ENCODE results near the gene CDC73. TPM values are rescaled to one million over a fixed set of nuclear protein-coding genes. Genes with fewer than 3 reads are reported as not detected.

The CDC73 gene
- total and polyA plus RNA-seq, 10 donors: 6.5 to 76.7 (median 39.1) TPM

GRCh38 chr1:193144361-193144938 lies 22.6 kb downstream of the CDC73 start:
- TF ChIP-seq POLR2AphosphoS5 (IDR thresholded peaks at IDR 0.05) (no peak), POLR2A (IDR thresholded peaks at IDR 0.05) (no peak)
- TF ChIP-seq, protein P1, sequence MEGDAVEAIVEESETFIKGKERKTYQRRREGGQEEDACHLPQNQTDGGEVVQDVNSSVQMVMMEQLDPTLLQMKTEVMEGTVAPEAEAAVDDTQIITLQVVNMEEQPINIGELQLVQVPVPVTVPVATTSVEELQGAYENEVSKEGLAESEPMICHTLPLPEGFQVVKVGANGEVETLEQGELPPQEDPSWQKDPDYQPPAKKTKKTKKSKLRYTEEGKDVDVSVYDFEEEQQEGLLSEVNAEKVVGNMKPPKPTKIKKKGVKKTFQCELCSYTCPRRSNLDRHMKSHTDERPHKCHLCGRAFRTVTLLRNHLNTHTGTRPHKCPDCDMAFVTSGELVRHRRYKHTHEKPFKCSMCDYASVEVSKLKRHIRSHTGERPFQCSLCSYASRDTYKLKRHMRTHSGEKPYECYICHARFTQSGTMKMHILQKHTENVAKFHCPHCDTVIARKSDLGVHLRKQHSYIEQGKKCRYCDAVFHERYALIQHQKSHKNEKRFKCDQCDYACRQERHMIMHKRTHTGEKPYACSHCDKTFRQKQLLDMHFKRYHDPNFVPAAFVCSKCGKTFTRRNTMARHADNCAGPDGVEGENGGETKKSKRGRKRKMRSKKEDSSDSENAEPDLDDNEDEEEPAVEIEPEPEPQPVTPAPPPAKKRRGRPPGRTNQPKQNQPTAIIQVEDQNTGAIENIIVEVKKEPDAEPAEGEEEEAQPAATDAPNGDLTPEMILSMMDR (IDR thresholded peaks at IDR 0.05 in 8 of 11, conservative IDR thresholded peaks at IDR 0.05 in 3 of 11): no peak
- Histone ChIP-seq H3K9me3 (no peaks in the 10 kb centered on the region), H3K36me3 (peaks cover 0 to 99% (median 57%) of the 10 kb centered on the region in 6 donors), H3K27ac (no peak overlapping the region), H3K4me1 (peaks cover 0 to 8% (median 0%) of the 10 kb centered on the region in 6 donors), H3K4me3 (no peak overlapping the region), H3K27me3 (replicated peaks in 1 of 7) (no peaks in the 10 kb centered on the region)
- 86 to 91% (median 88%) methylated on average over 5 of the region's 5 CpGs for WGBS, 5 donors
- intact Hi-C loops (cut with DNase I; ENCODE audit: low total_unique reads): no loop called here
- no peak for DNase-seq

DNA sequence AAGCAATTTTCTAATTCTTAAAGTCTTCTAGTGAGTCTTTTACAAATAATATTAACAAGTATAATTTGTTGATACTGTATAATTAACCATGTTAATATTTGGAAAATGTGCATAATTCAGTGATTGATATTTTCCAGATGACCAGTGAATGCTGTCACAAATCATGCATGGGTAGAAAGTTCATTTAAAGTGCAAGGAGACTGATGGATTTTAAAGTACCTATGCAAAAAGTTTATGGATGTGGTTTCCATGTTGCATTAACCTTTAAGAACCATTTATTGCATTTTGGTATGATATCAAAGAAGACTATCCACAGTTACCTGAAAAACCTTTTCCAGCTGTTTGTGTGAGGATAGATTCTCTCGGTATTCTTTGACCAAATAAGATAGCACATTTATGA lies 23.2 kb downstream of the CDC73 start:
- peaks cover 0 to 99% (median 55%) of the 10 kb centered on the region in 6 donors for H3K36me3 ChIP-seq

GRCh38 chr1:193156117-193156821 lies 34.4 kb downstream of the CDC73 start:
- TF ChIP-seq, protein P1 (IDR thresholded peaks at IDR 0.05 in 8 of 11, conservative IDR thresholded peaks at IDR 0.05 in 3 of 11): no peak
- TF ChIP-seq POLR2A (IDR thresholded peaks at IDR 0.05): no peak
- TF ChIP-seq POLR2AphosphoS5 (IDR thresholded peaks at IDR 0.05): no peak
- no peaks in the 10 kb centered on the region for H3K9me3 ChIP-seq
- H3K4me3 ChIP-seq: no peak overlapping the region
- peaks cover 0 to 3% (median 0%) of the 10 kb centered on the region in 6 donors for H3K4me1 ChIP-seq
- 94 to 97% (median 95%) methylated on average over 3 of the region's 3 CpGs for WGBS, 5 donors
- no peak overlapping the region for H3K27ac ChIP-seq
- intact Hi-C loops (cut with DNase I; ENCODE audit: low total_unique reads): no loop called here
- peaks cover 0 to 74% (median 32%) of the 10 kb centered on the region in 6 donors for H3K36me3 ChIP-seq
- no peak for DNase-seq
- H3K27me3 ChIP-seq (replicated peaks in 1 of 7): no peaks in the 10 kb centered on the region

More for the DNA sequence above, 23.2 kb downstream of the CDC73 start:
- H3K27ac ChIP-seq: no peak overlapping the region
- DNase-seq: no peak
- H3K9me3 ChIP-seq: no peaks in the 10 kb centered on the region
- H3K4me1 ChIP-seq: peaks cover 0 to 8% (median 0%) of the 10 kb centered on the region in 6 donors
- WGBS, 5 donors: 96 to 100% (median 97%) methylated on average over 1 of the region's 1 CpG
- H3K4me3 ChIP-seq: no peak overlapping the region
- H3K27me3 ChIP-seq (replicated peaks in 1 of 7): no peaks in the 10 kb centered on the region
- TF ChIP-seq POLR2A (IDR thresholded peaks at IDR 0.05) (no peak), POLR2AphosphoS5 (IDR thresholded peaks at IDR 0.05) (no peak)
- TF ChIP-seq, protein P1 (IDR thresholded peaks at IDR 0.05 in 8 of 11, conservative IDR thresholded peaks at IDR 0.05 in 3 of 11): no peak
- intact Hi-C loops (cut with DNase I; ENCODE audit: low total_unique reads): no loop called here

DNA sequence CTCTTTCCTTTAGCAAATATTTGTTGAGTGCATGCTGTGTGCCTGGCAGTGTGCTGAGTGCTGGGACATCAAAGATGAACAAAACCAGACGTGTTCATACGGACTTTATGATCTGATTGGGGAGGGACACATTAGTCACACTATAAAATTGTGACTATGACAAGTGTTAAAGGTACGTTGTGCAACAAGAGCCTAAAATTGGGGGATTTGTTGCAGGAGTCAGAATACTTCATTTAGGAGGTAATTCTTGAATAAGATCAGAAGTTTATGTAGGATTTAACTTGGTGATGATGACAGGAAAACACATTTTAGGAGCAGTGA lies 35.0 kb downstream of the CDC73 start:
- peaks cover 0 to 3% (median 0%) of the 10 kb centered on the region in 6 donors for H3K4me1 ChIP-seq

More for the DNA sequence above, 35.0 kb downstream of the CDC73 start:
- Histone ChIP-seq H3K36me3 (peaks cover 0 to 69% (median 27%) of the 10 kb centered on the region in 6 donors), H3K27ac (no peak overlapping the region), H3K27me3 (replicated peaks in 1 of 7) (no peaks in the 10 kb centered on the region), H3K4me3 (no peak overlapping the region), H3K9me3 (no peaks in the 10 kb centered on the region)
- 90 to 96% (median 95%) methylated on average over 3 of the region's 3 CpGs for WGBS, 5 donors
- no peak for TF ChIP-seq POLR2A (IDR thresholded peaks at IDR 0.05)
- TF ChIP-seq POLR2AphosphoS5 (IDR thresholded peaks at IDR 0.05): no peak
- TF ChIP-seq, protein P1 (IDR thresholded peaks at IDR 0.05 in 8 of 11, conservative IDR thresholded peaks at IDR 0.05 in 3 of 11): no peak
- DNase-seq: no peak
- intact Hi-C loops (cut with DNase I; ENCODE audit: low total_unique reads): no loop called here

Measured in spleen (tissue), 11 donors.